GM12878 (cell line): Measurements from ENCODE around the gene SMARCA4. TPM values are rescaled to one million over a fixed set of nuclear protein-coding genes. Genes with fewer than 3 reads are reported as not detected.
A peak's percentile ranks its signal among the peaks of the same experiment; 100 is the strongest.

Experiments used
- ATAC-seq: fragments of 200-7000 bp; cut with Tn5 transposase; 3 replicates; pipeline ENCODE4 v1.9.1; 2020; ENCODE audit warnings: mild to moderate bottlenecking, moderate library complexity
- BruUV-seq: library from RNA; stranded (reverse); fragments of 400-500 nt; replicated peaks from 2 replicates; lab custom pipeline; 2021; lab: Mats Ljungman, UMichigan
- CTCF ChIA-PET: fragments of 300-600 bp; sonication (Branson Sonifier 250); formaldehyde crosslinking; extraction: SDS; loops from one replicate; lab custom pipeline; 2021; ENCODE audit warnings: inconsistent platforms; lab: Yijun Ruan, JAX
- POLR2A ChIA-PET: fragments of 350-600 bp; formaldehyde crosslinking; extraction: SDS; loops from one replicate; lab custom pipeline; 2021; ENCODE audit warnings: inconsistent platforms; lab: Charles Lee
- RAD21 ChIA-PET: fragments of 300-600 bp; sonication (Branson Sonifier 250); formaldehyde crosslinking; loops from one replicate; lab custom pipeline; 2023; ENCODE audit warnings: antibody characterized with exemption; ENCODE audit not compliant: unreplicated experiment; lab: Charles Lee
- SMC1A ChIA-PET: fragments of 300-600 bp; sonication (Branson Sonifier 250); formaldehyde crosslinking; loops from one replicate; lab custom pipeline; 2023; ENCODE audit not compliant: unreplicated experiment, uncharacterized antibody; lab: Charles Lee
- DNase-seq: peaks from one replicate; pipeline ENCODE4 v3.0.0-alpha.2; 2011; ENCODE audit warnings: low read depth, low spot score
- FAIRE-seq: peaks from 3 replicates; lab custom pipeline; 2011; peaks lifted over from hg19 to GRCh38; lab: Jason Lieb, UNC
- H2AFZ ChIP-seq: 2 replicates; pipeline ENCODE4 v1.6.0; 2011; ENCODE audit warnings: low read depth, low read length, control low read depth; ENCODE audit not compliant: control insufficient read depth
- H3K27ac ChIP-seq: 2 replicates; pipeline ENCODE4 v1.5.1; 2011; ENCODE audit warnings: control low read depth; ENCODE audit not compliant: control insufficient read depth, insufficient read depth
- H3K27me3 ChIP-seq, 2 experiments: replicated peaks in 1 of 2; 2 replicates each; pipeline versions ENCODE4 v1.6.0 to v1.6.1; 2011; ENCODE audit warnings: low read length in 1 of 2; ENCODE audit not compliant: control insufficient read depth in 2 of 2, insufficient read depth in 2 of 2
- H3K36me3 ChIP-seq, 2 experiments: 2 replicates each; pipeline ENCODE4 v1.5.1; 2011; ENCODE audit warnings: low read length in 1 of 2; ENCODE audit not compliant: control insufficient read depth in 2 of 2, insufficient read depth in 2 of 2
- H3K4me1 ChIP-seq: 2 replicates; pipeline ENCODE4 v1.6.1; 2011; ENCODE audit warnings: mild to moderate bottlenecking, low read length, moderate library complexity, mixed read lengths; ENCODE audit not compliant: control insufficient read depth, insufficient read depth
- H3K4me2 ChIP-seq: 2 replicates; pipeline ENCODE4 v1.6.0; 2011; ENCODE audit warnings: control low read depth; ENCODE audit not compliant: control insufficient read depth, insufficient read depth
- H3K4me3 ChIP-seq: fragments of 200-600 bp; sonication (generic); 2 replicates; pipeline ENCODE4 v1.5.1; 2016
- H3K79me2 ChIP-seq: 2 replicates; pipeline ENCODE4 v1.6.0; 2011; ENCODE audit warnings: low read length; ENCODE audit not compliant: control insufficient read depth, insufficient read depth
- H3K9ac ChIP-seq: 2 replicates; pipeline ENCODE4 v1.8.0; 2011; ENCODE audit warnings: low read length, control low read depth, mixed read lengths; ENCODE audit not compliant: control insufficient read depth, insufficient read depth
- H3K9me3 ChIP-seq: replicated peaks from 3 replicates; pipeline ENCODE4 v1.5.1; 2011; ENCODE audit warnings: mild to moderate bottlenecking, low read length; ENCODE audit not compliant: control insufficient read depth, insufficient read depth
- H4K20me1 ChIP-seq: 2 replicates; pipeline ENCODE4 v1.6.0; 2011; ENCODE audit not compliant: control insufficient read depth, insufficient read depth
- IKZF1 ChIP-seq: fragments of 450-650 bp; conservative IDR thresholded peaks from 2 replicates; pipeline ENCODE4 v1.6.1; 2017; ENCODE audit warnings: antibody characterized with exemption, mild to moderate bottlenecking
- KDM1A ChIP-seq: fragments of 200-600 bp; sonication (generic); IDR thresholded peaks from 2 replicates; pipeline ENCODE4 v1.6.1; 2016; ENCODE audit warnings: borderline replicate concordance
- MTA2 ChIP-seq: fragments of 450-650 bp; IDR thresholded peaks from 2 replicates; pipeline ENCODE4 v1.6.1; 2016; ENCODE audit warnings: low read depth, mild to moderate bottlenecking, moderate library complexity
- NFXL1 ChIP-seq: fragments of 450-650 bp; IDR thresholded peaks from 2 replicates; pipeline ENCODE4 v1.6.1; 2017; ENCODE audit warnings: antibody characterized with exemption, mild to moderate bottlenecking, borderline replicate concordance
- NKRF ChIP-seq: fragments of 450-650 bp; conservative IDR thresholded peaks from 2 replicates; pipeline ENCODE4 v1.6.1; 2017; ENCODE audit warnings: mild to moderate bottlenecking, moderate library complexity
- POLR2A ChIP-seq: IDR thresholded peaks from 2 replicates; pipeline ENCODE4 v1.6.1; 2011; ENCODE audit warnings: low read depth, mild to moderate bottlenecking, low read length
- POLR2AphosphoS5 ChIP-seq: IDR thresholded peaks from 2 replicates; pipeline ENCODE4 v1.6.1; 2011; ENCODE audit warnings: mild to moderate bottlenecking, low read length, inconsistent platforms
- SMC3 ChIP-seq: IDR thresholded peaks from 2 replicates; pipeline ENCODE4 v1.6.1; 2011; ENCODE audit warnings: low read length, improper control_type of control experiment, borderline replicate concordance
- TCF3 ChIP-seq: IDR thresholded peaks from 2 replicates; pipeline ENCODE4 v1.6.1; 2012; ENCODE audit warnings: low read depth, mild to moderate bottlenecking, low read length, borderline replicate concordance; ENCODE audit not compliant: insufficient read depth
- YY1 ChIP-seq: IDR thresholded peaks from 2 replicates; pipeline ENCODE4 v1.6.1; 2011; ENCODE audit warnings: low read depth, mild to moderate bottlenecking, low read length
- ZNF207 ChIP-seq: fragments of 450-650 bp; IDR thresholded peaks from 2 replicates; pipeline ENCODE4 v1.6.1; 2014; ENCODE audit warnings: antibody characterized with exemption, mild to moderate bottlenecking, borderline replicate concordance
- WGBS: methylation state at CpG from one replicate; pipeline ENCODE4 v1.1.6; 2016; ENCODE audit warnings: low lambda C conversion rate; ENCODE audit not compliant: insufficient replicate concordance, insufficient coverage; ENCODE audit errors: missing lambda C conversion rate; 5-methylcytosine and 5-hydroxymethylcytosine counted together
- in situ Hi-C: fragments of 300-500 bp; cut with MboI; formaldehyde crosslinking; loops from 9 replicates; pipeline ENCODE4 v1.14.3; 2018; ENCODE audit warnings: mixed read lengths
- intact Hi-C: fragments of 100-400 bp; cut with micrococcal nuclease; formaldehyde crosslinking; loops from one replicate; pipeline ENCODE4 v1.14.2; 2022; ENCODE audit not compliant: unreplicated experiment
- polyA plus RNA-seq, 11 experiments: library from polyadenylated mRNA; depleted of rRNA in 4 of 11; unstranded in 6 of 11; stranded (reverse) in 5 of 11; fragments of >200 nt; fragmentation: Nextera tagmentation in 4 of 11; fragmentation: Illumina TruSeq in 1 of 11; extraction: Ambion mirVana in 4 of 11; extraction: Trizol in 1 of 11; gene quantifications; 1 replicate in 1 of 11; 2 replicates in 10 of 11; pipeline versions ENCODE4 v1.2.1 to v1.2.3, GENCODE V29; 2011 to 2016; ENCODE audit warnings: inconsistent platforms in 2 of 11, missing spikeins in 2 of 11, low read depth in 1 of 11
- total RNA-seq, 4 experiments: library from RNA; depleted of rRNA in 3 of 4; stranded (reverse); fragments of >200 nt in 3 of 4; fragmentation: Illumina TruSeq in 1 of 4; extraction: Trizol in 1 of 4; gene quantifications; 2 replicates each; pipeline versions ENCODE4 v1.2.1 to v1.2.3, GENCODE V29; 2013 to 2021
- TF ChIP-seq, protein P1 (sequence below): IDR thresholded peaks from 2 replicates; pipeline ENCODE4 v1.6.1; 2011; ENCODE audit warnings: low read depth, mild to moderate bottlenecking, low read length, moderate library complexity, borderline replicate concordance; ENCODE audit errors: extremely low read depth
- TF ChIP-seq, protein P2 (sequence below): IDR thresholded peaks from 2 replicates; pipeline ENCODE4 v1.6.1; 2011; ENCODE audit warnings: mild to moderate bottlenecking, low read depth, low read length, moderate library complexity; ENCODE audit not compliant: insufficient replicate concordance

The SMARCA4 gene
- total and polyA plus RNA-seq, 10 of the 15 experiments (the other 5 are each of a cell fraction or from before 2014, with no cell fraction given), result 22.4 to 175 (median 57.4) TPM

GRCh38 chr19:10977742-10978092 is 16.9 kb downstream of the SMARCA4 start:
- BruUV-seq, result no TSS peak
- ChIA-PET CTCF (no interaction called here), SMC1A (no interaction called here), RAD21 (interaction anchor here (2.8 kb wide), 1 partner anchor 11 kb away, joined by 10 read pairs; no protein-coding TSS in a partner anchor), POLR2A (no interaction called here)
- Histone ChIP-seq H3K9ac (no peak overlapping the region), H3K79me2 (peaks cover 78% of the 10 kb centered on the region), H3K9me3 (peaks cover 1% of the 10 kb centered on the region; the same call in 1 of the 3 replicates), H3K4me2 (no peak overlapping the region), H3K36me3 (peaks cover 8 to 11% of the 10 kb centered on the region in 2 experiments; a peak in 3 of 4 replicates), H4K20me1 (peaks cover 4% of the 10 kb centered on the region), H3K4me3 (no peak overlapping the region), H3K27ac (no peak overlapping the region), H3K27me3 (no peaks in the 10 kb centered on the region), H3K4me1 (peaks cover 30% of the 10 kb centered on the region), H2AFZ (no peak overlapping the region)
- DNase-seq (no peak), FAIRE-seq (no peak), ATAC-seq (no peak)
- no peak for TF ChIP-seq MTA2
- no peak for TF ChIP-seq KDM1A
- 0 out of 2 replicates have a peak, but pooled peaks have one; percentile 38 for TF ChIP-seq POLR2A
- intact Hi-C loops (no loop called here), in situ Hi-C loops (no loop called here)
- WGBS, result 50% methylated on average over 5 of the region's 5 CpGs

- H3K4me3 ChIP-seq, result 0 out of 2 replicates have a peak overlapping the region, but pooled peaks have one; percentile 15
- no peaks in the 10 kb centered on the region for H3K9me3 ChIP-seq
- H3K9ac ChIP-seq, result peak overlapping the region; percentile 32; the same call in 1 of the 2 replicates
- POLR2A ChIA-PET, result interaction anchor here (0.5 to 1.4 kb wide), 8 partner anchors 10 to 113 kb away, joined by 3 to 7 read pairs (median 4); partner anchors contain the start of gene LDLR
- 0 out of 2 replicates have a peak overlapping the region, but pooled peaks have one; percentile 20 for H3K27ac ChIP-seq
- FAIRE-seq, result no peak
- in situ Hi-C loops (no loop called here), intact Hi-C loops (loop anchor here (2.0 kb wide), 1 partner anchor 37 kb away; no protein-coding TSS in a partner anchor)
- CTCF ChIA-PET, result interaction anchor here (0.6 to 2.4 kb wide), 10 partner anchors 12 to 582 kb away, joined by 3 to 16 read pairs (median 6); partner anchors contain the start of gene SMARCA4
- peak; percentile 33 for DNase-seq
- no peak overlapping the region for H2AFZ ChIP-seq
- BruUV-seq, result no TSS peak
- H3K36me3 ChIP-seq, result peaks cover 18 to 20% of the 10 kb centered on the region in 2 experiments
- peak overlapping the region; percentile 10 for H3K4me2 ChIP-seq
- peaks cover 26% of the 10 kb centered on the region for H3K4me1 ChIP-seq
- WGBS, result 38% methylated on average over 15 of the region's 15 CpGs
- SMC1A ChIA-PET, result interaction anchor here (0.6 to 4.0 kb wide), 7 partner anchors 15 to 43 kb away, joined by 3 to 17 read pairs (median 3); no protein-coding TSS in a partner anchor
- ATAC-seq, result peak; percentile 95
- H3K27me3 ChIP-seq, result no peaks in the 10 kb centered on the region
- RAD21 ChIA-PET, result interaction anchor here (0.8 to 2.8 kb wide), 8 partner anchors 13 to 43 kb away, joined by 3 to 12 read pairs (median 6); partner anchors contain the start of gene SMARCA4
- peaks cover 68% of the 10 kb centered on the region for H3K79me2 ChIP-seq
- no peaks in the 10 kb centered on the region; the same call in 1 of the 2 replicates for H4K20me1 ChIP-seq
- no peak for TF ChIP-seq ZNF207
- peak; percentile 30; the same call in 1 of the 2 replicates for TF ChIP-seq SMC3
- TF ChIP-seq YY1, result 0 out of 2 replicates have a peak, but pooled peaks have one; percentile 57
- no peak for TF ChIP-seq NFXL1
- TF ChIP-seq, protein P1, sequence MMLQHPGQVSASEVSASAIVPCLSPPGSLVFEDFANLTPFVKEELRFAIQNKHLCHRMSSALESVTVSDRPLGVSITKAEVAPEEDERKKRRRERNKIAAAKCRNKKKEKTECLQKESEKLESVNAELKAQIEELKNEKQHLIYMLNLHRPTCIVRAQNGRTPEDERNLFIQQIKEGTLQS, result no peak
- no peak for TF ChIP-seq TCF3
- peak; percentile 59; the same call in 1 of the 2 replicates for TF ChIP-seq IKZF1
- no peak for TF ChIP-seq POLR2AphosphoS5
- TF ChIP-seq, protein P2, sequence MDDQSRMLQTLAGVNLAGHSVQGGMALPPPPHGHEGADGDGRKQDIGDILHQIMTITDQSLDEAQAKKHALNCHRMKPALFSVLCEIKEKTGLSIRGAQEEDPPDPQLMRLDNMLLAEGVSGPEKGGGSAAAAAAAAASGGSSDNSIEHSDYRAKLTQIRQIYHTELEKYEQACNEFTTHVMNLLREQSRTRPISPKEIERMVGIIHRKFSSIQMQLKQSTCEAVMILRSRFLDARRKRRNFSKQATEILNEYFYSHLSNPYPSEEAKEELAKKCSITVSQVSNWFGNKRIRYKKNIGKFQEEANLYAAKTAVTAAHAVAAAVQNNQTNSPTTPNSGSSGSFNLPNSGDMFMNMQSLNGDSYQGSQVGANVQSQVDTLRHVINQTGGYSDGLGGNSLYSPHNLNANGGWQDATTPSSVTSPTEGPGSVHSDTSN, result no peak
- TF ChIP-seq NKRF, result no peak
Measured at GRCh38 chr19:10979951-10980381, 19.1 kb downstream of the SMARCA4 start.
